Neural progenitor cell (in vitro differentiated cells): ENCODE measurements around the gene IKBKE.

ENCODE experiments used
- CTCF ChIP-seq: fragments of 200-600 bp; sonication (generic); IDR thresholded peaks from 2 replicates; pipeline ENCODE4 v1.5.1; 2017; ENCODE audit warnings: antibody characterized with exemption, mild to moderate bottlenecking
- EZH2 ChIP-seq: fragments of 200-600 bp; sonication (generic); IDR thresholded peaks from 2 replicates; pipeline ENCODE4 v1.6.1; 2017; ENCODE audit warnings: antibody characterized with exemption, mild to moderate bottlenecking, moderate library complexity

GRCh38 chr1:206453111-206453510 is 17.2 kb upstream of the IKBKE start:
- no peak for TF ChIP-seq EZH2
- no peak for TF ChIP-seq CTCF
